Ovary (tissue), 3 donors: ENCODE data around the gene FAF2.

ENCODE experiments used
- POLR2A ChIP-seq: fragments of 450-650 bp; IDR thresholded peaks from one replicate; pipeline ENCODE4 v1.6.1; 2017; ENCODE audit warnings: antibody characterized with exemption, mild to moderate bottlenecking, moderate library complexity
- TF ChIP-seq, protein P1 (sequence below), 3 donors: fragments of 450-650 bp in 2 of 3; fragments of 200-600 bp in 1 of 3; IDR thresholded peaks; one replicate each; pipeline versions ENCODE4 v1.5.1 to v1.8.0; 2016 to 2022; ENCODE audit warnings: antibody characterized with exemption in 3 of 3, mild to moderate bottlenecking in 1 of 3
- donor health status: DM: no; HTN: no; CAD: no.

GRCh38 chr5:176499273-176499672 lies 51.1 kb downstream of the FAF2 start:
- TF ChIP-seq, protein P1, sequence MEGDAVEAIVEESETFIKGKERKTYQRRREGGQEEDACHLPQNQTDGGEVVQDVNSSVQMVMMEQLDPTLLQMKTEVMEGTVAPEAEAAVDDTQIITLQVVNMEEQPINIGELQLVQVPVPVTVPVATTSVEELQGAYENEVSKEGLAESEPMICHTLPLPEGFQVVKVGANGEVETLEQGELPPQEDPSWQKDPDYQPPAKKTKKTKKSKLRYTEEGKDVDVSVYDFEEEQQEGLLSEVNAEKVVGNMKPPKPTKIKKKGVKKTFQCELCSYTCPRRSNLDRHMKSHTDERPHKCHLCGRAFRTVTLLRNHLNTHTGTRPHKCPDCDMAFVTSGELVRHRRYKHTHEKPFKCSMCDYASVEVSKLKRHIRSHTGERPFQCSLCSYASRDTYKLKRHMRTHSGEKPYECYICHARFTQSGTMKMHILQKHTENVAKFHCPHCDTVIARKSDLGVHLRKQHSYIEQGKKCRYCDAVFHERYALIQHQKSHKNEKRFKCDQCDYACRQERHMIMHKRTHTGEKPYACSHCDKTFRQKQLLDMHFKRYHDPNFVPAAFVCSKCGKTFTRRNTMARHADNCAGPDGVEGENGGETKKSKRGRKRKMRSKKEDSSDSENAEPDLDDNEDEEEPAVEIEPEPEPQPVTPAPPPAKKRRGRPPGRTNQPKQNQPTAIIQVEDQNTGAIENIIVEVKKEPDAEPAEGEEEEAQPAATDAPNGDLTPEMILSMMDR (IDR thresholded peaks at IDR 0.05) = no peak
- no peak for TF ChIP-seq POLR2A
